ENCODE data around the gene ATP5ME.
"Not testable (repeated sequence)": the region's sequence is repeated elsewhere in the genome, so short reads cannot be mapped to it uniquely, and the experiment has no call there.

Gene ATP5ME

GRCh38 chr4:653831-654502 is 20.1 kb downstream of the ATP5ME start:
- no peak for DNase-seq

GRCh38 chr4:653080-653821 is 20.8 kb downstream of the ATP5ME start:
- no peak for DNase-seq

- no peak for DNase-seq
Observed at GRCh38 chr4:651884-652642, 22.0 kb downstream of the ATP5ME start.

- DNase-seq = no peak
Observed at GRCh38 chr4:650951-651883, 22.9 kb downstream of the ATP5ME start.

GRCh38 chr4:650461-650860 is 23.6 kb downstream of the ATP5ME start:
- DNase-seq = no peak

- no peak for DNase-seq
Observed at GRCh38 chr4:649751-650310, 24.2 kb downstream of the ATP5ME start.

- DNase-seq = no peak
Observed at GRCh38 chr4:649293-649625, 24.8 kb downstream of the ATP5ME start.

- DNase-seq = no peak
Observed at GRCh38 chr4:648579-649292, 25.3 kb downstream of the ATP5ME start.

GRCh38 chr4:647481-647880 is 26.6 kb downstream of the ATP5ME start:
- DNase-seq = no peak

GRCh38 chr4:646460-646859 is 27.6 kb downstream of the ATP5ME start:
- DNase-seq = no peak

- DNase-seq = not testable (repeated sequence)
Observed at GRCh38 chr4:642366-642765, 31.7 kb downstream of the ATP5ME start.

GRCh38 chr4:637536-638280 is 36.4 kb downstream of the ATP5ME start:
- DNase-seq = no peak

- DNase-seq = no peak
Observed at GRCh38 chr4:636628-637159, 37.4 kb downstream of the ATP5ME start.

- DNase-seq = no peak
Observed at GRCh38 chr4:635851-636627, 38.0 kb downstream of the ATP5ME start.

- not testable (repeated sequence) for DNase-seq
Observed at GRCh38 chr4:635066-635835, 38.8 kb downstream of the ATP5ME start.

GRCh38 chr4:634599-634985 is 39.5 kb downstream of the ATP5ME start:
- DNase-seq = no peak

GRCh38 chr4:633976-634598 is 40.0 kb downstream of the ATP5ME start:
- no peak for DNase-seq

GRCh38 chr4:633406-633805 is 40.7 kb downstream of the ATP5ME start:
- no peak for DNase-seq

GRCh38 chr4:632926-633325 is 41.1 kb downstream of the ATP5ME start:
- no peak for DNase-seq
